ENCODE measurements around the gene DDR2.
"Not testable (repeated sequence)": the region's sequence is repeated elsewhere in the genome, so short reads cannot be mapped to it uniquely, and the experiment has no call there.

Gene DDR2

DNA sequence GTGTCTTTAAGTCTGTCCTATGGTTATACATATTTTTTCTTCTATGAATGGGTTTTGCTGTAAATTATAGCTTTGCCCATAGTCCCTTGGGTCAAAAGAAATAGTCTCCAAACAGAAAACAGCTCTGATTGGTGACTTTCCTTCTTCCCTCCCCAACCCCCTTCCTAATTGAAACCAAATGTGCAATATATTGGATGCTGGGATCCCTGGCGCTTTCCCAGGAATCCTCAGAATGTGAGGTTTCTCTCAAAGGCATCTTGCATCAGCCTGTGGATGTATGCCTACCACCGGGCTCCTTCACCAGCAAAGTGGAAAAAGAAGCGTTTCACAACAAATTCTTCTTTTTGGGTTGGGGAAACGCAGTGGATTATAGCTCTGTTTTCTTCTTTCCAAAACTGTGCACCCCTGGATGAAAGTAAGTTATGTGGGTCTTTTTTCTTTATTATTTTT, at the start of gene DDR2:
Gene DDR2 (plus strand): TSS at position 248 of the 450 bp plus-strand sequence. CDS start 86,600 bp downstream, outside the sequence.
- DNase-seq = no peak

DNA sequence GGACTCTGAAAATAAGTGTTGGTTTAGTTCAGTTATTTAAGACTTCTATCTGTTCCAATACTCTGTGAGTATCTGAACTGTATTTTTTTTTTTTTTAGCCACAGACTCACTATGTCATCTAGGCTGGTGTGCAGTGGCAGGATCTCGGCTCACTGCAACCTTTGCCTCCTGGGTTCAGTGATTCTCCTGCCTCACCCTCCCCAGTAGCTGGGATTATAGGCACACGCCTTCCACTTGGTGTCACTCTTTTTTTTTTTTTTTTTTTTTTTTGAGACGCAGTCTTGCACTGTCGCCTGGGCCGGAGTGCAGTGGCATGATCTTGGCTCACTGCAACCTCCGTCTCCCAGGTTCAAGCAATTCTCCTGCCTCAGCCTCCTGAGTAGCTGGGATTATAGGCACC, 49.4 kb upstream of the DDR2 start:
- DNase-seq = not testable (repeated sequence)

DNA sequence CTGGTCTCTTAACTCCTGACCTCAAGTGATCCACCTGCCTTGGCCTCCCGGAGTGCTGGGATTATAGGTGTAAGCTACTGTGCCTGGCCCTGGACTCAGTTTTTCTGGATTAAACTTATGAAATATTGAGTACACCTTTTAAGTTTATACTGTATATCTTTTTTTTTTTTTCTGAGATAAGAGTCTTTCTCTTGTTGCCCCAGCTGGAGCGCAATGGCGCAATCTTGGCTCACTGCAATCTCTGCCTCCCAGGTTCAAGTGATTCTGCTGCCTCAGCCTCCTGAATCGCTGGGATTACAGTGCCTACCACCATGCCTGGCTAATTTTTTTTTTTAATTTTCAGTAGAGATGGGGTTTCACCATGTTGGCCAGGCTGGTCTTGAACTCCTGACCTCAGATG, 47.2 kb upstream of the DDR2 start:
- DNase-seq = not testable (repeated sequence)

DNA sequence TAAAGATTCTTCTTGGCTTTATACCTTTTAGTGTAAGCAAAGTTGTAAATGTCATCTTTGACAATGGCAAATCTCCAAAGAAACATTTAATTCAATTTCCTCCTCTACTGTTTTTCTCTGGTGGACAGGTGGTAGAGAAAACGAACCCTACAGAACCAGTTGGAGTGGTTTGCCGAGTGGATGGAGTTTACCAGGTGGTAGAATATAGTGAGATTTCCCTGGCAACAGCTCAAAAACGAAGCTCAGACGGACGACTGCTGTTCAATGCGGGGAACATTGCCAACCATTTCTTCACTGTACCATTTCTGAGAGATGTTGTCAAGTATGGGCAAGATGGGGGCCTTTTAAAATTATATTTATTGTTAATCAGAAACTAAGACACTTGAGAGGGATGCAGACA, 44.9 kb upstream of the DDR2 start:
- no peak for DNase-seq

DNA sequence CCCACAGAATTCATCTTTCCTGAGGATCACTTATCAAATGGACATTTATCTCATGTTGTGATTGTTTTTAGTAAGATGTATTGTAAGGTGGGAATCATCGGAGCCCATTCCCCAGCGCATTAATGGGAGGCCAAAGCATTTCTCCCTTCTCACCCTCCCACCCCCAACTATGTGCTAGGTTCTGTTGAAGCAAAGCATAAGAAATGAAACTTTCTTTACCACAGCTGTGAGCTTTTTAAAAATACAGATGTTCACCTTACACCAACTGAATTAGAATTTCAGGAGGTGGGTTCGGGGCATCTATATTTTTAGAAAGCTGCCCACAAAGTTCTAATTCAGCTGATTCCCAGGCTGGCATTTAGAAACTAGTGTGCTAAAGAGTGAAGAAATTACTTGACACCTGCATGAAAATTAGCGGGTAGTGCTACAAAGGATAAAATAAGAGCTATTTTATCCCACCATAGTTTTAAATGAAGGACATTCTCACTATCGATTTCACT, 44.5 kb upstream of the DDR2 start:
- no peak for DNase-seq

DNA sequence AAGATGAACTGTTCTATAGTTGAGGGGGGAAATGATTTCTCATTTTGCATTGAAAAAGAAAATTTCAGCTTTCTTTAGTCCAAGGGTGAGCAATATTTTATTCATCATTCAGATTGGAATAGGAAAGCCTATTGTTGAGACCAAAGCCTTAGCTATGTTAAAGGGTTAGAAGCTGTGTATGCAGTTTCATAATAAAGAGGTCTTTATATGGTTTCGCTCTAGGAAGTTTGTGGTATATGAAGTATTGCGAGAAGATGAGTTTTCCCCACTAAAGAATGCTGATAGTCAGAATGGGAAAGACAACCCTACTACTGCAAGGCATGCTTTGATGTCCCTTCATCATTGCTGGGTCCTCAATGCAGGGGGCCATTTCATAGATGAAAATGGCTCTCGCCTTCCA, 42.2 kb upstream of the DDR2 start:
- no peak for DNase-seq

DNA sequence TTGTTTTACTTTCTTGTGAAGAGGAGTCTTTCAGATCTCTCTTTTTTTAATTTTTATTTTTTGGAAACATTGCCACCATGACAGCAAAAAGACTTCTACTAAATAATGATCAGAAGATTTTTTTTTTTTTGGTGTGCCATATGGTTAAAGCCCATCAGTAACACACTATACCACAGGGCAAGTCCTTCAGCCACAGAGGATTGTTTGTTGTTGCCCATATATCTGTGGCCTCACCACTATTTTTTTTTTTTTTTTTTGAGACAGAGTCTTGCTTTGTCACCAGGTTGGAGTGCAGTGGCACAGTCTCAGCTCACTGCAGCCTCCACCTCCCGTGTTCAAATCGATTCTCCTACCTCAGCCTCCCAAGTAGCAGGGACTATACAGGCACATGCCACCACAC, 41.6 kb upstream of the DDR2 start:
- no peak for DNase-seq

DNA sequence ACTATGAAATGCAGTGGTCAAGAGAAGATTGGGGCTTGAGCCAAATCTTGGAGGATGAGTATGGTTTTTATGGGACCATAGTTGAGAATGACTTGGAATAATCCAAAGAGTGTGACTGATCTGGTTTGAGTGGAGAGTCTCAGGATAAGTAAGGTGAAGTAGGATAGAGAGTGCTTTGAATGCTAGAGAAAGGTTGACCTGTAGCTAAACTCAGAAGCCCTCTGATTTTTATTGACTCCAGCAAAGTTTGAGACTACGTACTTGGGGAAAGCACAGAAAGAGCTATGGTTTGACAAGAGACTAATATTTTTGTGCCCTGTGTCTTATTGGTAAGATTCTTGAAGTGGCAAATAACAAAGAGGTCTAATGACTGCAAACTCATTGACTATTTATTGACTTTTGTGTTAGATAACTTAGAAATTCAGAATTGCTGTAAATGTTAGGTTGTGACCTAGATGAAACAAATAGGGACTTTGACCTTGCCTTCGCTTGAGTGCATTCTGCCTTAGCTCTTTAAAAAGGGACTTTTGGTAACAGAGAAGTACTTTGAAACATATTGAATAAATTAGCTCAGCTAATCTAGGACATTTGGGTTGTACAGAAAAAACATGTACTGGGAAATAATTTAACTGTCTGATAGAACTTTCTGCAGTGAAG, 35.6 kb upstream of the DDR2 start:
- no peak for DNase-seq

- DNase-seq = no peak
Observed at GRCh38 chr1:162599451-162599850, 32.8 kb upstream of the DDR2 start.

DNA sequence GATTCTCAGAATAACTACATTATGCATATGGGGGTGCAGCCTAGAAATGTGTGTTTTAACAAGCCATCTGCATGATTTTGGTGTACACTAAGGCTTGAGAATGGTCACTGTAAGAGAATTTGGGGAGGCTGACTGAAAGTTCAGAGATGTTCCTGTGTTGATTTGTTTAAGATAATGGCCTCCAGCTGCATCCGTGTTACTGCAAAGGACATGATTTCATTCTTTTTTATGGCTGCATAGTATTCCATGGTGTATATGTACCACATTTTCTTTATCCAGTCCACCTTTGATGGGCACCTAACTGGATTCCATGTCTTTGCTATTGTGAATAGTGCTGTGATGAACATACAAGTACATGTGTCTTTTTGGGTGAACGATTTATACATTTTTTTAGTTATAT, 29.1 kb upstream of the DDR2 start:
- not testable (repeated sequence) for DNase-seq

- DNase-seq = no peak
Observed at GRCh38 chr1:162605225-162605927, 26.9 kb upstream of the DDR2 start.

GRCh38 chr1:162609306-162609705, 23.0 kb upstream of the DDR2 start:
- no peak for DNase-seq

DNA sequence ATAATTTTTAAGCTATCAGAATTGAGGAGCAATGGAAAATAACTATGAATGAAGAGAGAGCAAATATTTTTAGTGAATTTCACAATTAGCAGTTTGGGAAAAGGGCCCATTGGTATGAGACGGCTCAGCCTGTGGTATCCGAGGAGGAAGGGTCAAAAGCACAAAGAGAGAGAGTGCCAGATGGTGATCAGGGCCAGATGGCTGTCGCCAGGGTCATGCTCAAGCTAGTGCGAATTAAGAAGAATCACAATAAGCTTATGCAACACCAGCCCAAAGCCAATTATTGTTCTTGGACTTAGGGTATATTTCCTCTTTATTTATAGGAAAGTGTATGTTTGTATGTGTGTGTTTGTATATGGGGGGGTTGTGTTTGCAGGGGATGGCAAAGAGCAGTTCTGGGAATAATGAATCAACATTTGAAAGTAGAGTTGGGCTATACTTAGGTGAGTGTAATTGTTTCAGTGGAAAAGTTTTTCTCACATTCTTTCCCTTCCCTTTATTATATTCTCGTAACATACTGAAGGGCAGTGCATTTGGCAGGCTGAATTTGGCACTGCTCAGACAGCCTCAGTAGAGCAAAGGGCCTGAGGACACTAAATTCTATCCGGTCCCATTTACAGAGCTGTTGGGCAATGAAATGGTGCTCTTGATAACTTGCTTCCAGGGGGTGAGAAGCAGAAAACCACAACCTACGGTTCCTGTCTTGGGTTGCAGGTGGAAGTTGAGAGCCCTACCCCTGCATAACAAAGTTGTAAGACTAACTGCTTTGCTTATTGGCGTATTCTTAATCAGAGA, 19.5 kb upstream of the DDR2 start:
- no peak for DNase-seq

DNA sequence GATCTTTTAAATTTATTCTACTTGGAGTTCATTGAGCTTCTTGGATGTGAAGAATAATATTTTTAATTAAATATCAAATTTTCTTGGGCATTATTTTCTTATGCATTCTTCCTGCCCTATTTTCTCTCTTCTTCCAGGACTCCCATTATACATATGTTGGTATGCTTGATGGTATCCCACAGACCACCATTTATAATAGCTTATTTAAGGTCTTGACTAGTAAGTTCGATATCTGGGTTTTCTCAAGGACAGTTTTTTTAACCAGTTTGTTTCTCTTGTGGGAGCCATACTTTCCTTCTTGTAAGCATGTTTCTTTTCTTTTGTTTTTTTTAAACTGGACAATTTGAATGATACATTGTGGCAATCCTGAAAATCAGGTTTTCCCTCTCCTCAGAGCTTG, 15.4 kb upstream of the DDR2 start:
- no peak for DNase-seq

- no peak for DNase-seq
Observed at GRCh38 chr1:162617513-162617912, 14.8 kb upstream of the DDR2 start.

- DNase-seq = no peak
Observed at GRCh38 chr1:162619076-162619475, 13.2 kb upstream of the DDR2 start.

DNA sequence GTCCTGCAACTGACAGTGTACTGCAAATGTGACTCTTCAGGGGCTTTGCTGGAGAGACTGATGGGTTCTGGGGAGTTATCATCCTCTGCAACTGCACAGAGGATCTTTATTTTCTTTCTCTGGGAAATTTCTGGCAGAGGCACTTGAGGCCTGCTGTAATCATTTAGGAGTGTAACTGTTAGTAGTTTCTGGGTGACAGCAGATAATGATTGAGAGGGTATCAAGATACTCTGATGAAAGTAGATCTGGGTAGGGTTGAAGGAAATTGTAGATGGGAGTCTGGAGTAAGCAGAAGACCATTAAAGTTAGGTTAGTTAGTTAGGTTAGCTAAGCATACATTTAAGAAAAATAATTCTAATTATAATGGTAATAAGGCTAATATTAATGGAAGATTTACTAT, 11.0 kb upstream of the DDR2 start:
- no peak for DNase-seq

GRCh38 chr1:162625679-162626078, 6.6 kb upstream of the DDR2 start:
- DNase-seq = no peak

GRCh38 chr1:162626094-162626493, 6.2 kb upstream of the DDR2 start:
- DNase-seq = no peak

- no peak for DNase-seq
Observed at GRCh38 chr1:162626761-162627160, 5.5 kb upstream of the DDR2 start.

GRCh38 chr1:162627662-162628296, 4.5 kb upstream of the DDR2 start:
- no peak for DNase-seq

DNA sequence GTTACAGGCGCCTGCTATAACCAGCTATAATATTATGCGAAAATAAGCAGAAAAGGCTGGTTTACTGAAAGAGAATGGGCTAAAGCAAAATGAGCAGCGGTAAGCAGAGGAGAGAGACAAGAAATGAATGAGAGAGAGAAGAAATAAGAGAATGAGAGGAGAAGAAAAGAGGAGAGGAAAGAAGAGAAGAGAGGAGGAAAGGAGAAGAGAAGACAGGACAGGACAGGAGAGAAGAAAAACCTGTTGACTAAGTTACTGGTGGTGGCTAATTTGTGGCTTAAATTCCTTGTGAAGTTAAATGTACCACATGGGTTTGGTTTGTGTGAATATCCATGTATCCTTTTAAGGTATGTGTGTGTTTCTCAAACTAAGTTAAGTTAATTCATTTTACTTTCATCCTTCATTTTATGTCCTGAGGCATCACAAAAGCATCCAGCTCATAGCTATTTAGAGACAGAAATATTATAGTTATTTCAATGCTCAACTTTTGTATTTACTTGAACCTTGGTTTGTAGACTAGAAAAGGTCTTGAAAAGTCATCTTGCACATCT, 3.1 kb upstream of the DDR2 start:
- no peak for DNase-seq

DNA sequence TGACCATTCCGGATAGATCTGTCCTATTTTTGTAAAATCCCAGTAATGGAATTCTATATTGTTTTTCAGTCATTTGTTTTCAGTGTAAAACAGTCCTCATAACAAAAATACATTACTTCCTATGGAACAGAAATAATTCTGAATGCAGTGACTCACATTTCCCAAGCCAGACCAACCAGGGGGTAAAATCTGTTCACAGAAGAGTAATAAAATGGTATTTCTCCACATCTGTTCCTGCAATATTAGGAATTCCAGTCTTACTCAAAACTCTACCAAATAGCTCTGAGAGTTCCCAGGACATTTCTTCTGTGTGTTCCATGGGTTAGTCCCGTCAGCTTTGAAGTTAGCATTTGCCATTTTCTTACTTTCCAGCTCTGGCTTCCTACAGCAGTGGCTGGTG, 2.6 kb upstream of the DDR2 start:
- no peak for DNase-seq

Measured in activated CD8-positive, alpha-beta memory T cell treated with anti-CD3 and anti-CD28 coated beads, Interleukin-2, amount 50 U/mL, for 48 hours (primary cell).